GM23248 (cell line): Measurements from ENCODE around the gene ZBTB49.

Experiments used
- EZH2 ChIP-seq: fragments of 200-600 bp; sonication (generic); IDR thresholded peaks from 2 replicates; pipeline ENCODE4 v1.6.1; 2018; ENCODE audit warnings: antibody characterized with exemption, mild to moderate bottlenecking; ENCODE audit not compliant: insufficient read depth, poor library complexity, severe bottlenecking
- EZH2phosphoT487 ChIP-seq: fragments of 200-600 bp; sonication (generic); IDR thresholded peaks from 2 replicates; pipeline ENCODE4 v1.6.1; 2018; ENCODE audit warnings: antibody characterized with exemption, moderate library complexity, mild to moderate bottlenecking, low read depth; ENCODE audit not compliant: insufficient read depth

- TF ChIP-seq EZH2phosphoT487 (no peak), EZH2 (no peak)
Observed at GRCh38 chr4:4284827-4285618, 5.0 kb upstream of the ZBTB49 start.
